A549 (cell line): ENCODE data around the gene ADAT2. TPM values are rescaled to one million over a fixed set of nuclear protein-coding genes. Genes with fewer than 3 reads are reported as not detected.
"Not testable (repeated sequence)": the region's sequence is repeated elsewhere in the genome, so short reads cannot be mapped to it uniquely, and the experiment has no call there.

Experiments used
- ATAC-seq, 2 experiments: fragments of 200-7000 bp in 1 of 2; fragments of >200 bp in 1 of 2; cut with Nextera tagmentation in 1 of 2; cut with Tn5 transposase in 1 of 2; 3 replicates each; pipeline versions ENCODE4 v1.8.0 to v1.9.1; 2018 to 2020; ENCODE audit warnings: mild to moderate bottlenecking in 1 of 2, moderate library complexity in 1 of 2
- CTCF ChIA-PET: fragments of 300-600 bp; sonication (Branson Sonifier 250); formaldehyde crosslinking; extraction: SDS; loops from one replicate; lab custom pipeline; 2021; ENCODE audit warnings: antibody characterized with exemption, inconsistent platforms; lab: Yijun Ruan, JAX
- POLR2A ChIA-PET: fragments of 350-600 bp; formaldehyde crosslinking; extraction: SDS; loops from one replicate; lab custom pipeline; 2021; ENCODE audit warnings: antibody characterized with exemption, inconsistent platforms; lab: Yijun Ruan, JAX
- DNase-seq, 2 experiments: peaks; one replicate each; pipeline versions ENCODE4 v3.0.0 to v3.0.0-alpha.2; 2011 to 2016; ENCODE audit warnings: low read depth in 1 of 2, low spot score in 1 of 2
- FAIRE-seq: peaks from 2 replicates; lab custom pipeline; 2011; peaks lifted over from hg19 to GRCh38; lab: Jason Lieb, UNC
- H3K27ac ChIP-seq, 2 experiments: fragments of >200 bp; sonication (Bioruptor Twin); formaldehyde crosslinking; 3 replicates each; pipeline ENCODE4 v1.5.1; 2016 to 2017
- H3K4me1 ChIP-seq: fragments of >200 bp; sonication (Bioruptor Twin); formaldehyde crosslinking; 3 replicates; pipeline ENCODE4 v1.6.1; 2016
- H3K4me2 ChIP-seq: fragments of >200 bp; sonication (Bioruptor Twin); formaldehyde crosslinking; 3 replicates; pipeline ENCODE4 v1.6.1; 2016
- H3K4me3 ChIP-seq: fragments of >200 bp; sonication (Bioruptor Twin); formaldehyde crosslinking; 3 replicates; pipeline ENCODE4 v1.5.1; 2016
- H3K9me3 ChIP-seq: fragments of >200 bp; sonication (Bioruptor Twin); formaldehyde crosslinking; 3 replicates; pipeline ENCODE4 v1.6.1; 2016
- ATOH8 ChIP-seq: fragments of 250-450 bp; sonication (Bioruptor Pico); IDR thresholded peaks from 2 replicates; pipeline ENCODE4 v1.5.0; 2020; ENCODE audit warnings: low read depth, mild to moderate bottlenecking, moderate library complexity
- BHLHE40 ChIP-seq: IDR thresholded peaks from 2 replicates; pipeline ENCODE4 v1.6.1; 2012; ENCODE audit warnings: low read depth, low read length, inconsistent platforms
- CBX8 ChIP-seq: fragments of 200-600 bp; sonication (generic); IDR thresholded peaks from 2 replicates; pipeline ENCODE4 v1.6.1; 2016
- E2F6 ChIP-seq: IDR thresholded peaks from 2 replicates; pipeline ENCODE4 v1.6.1; 2012; ENCODE audit warnings: low read depth, borderline replicate concordance
- EHF ChIP-seq: fragments of 250-450 bp; sonication (Bioruptor Pico); IDR thresholded peaks from 2 replicates; pipeline ENCODE4 v1.5.0; 2020; ENCODE audit warnings: mild to moderate bottlenecking
- ELK1 ChIP-seq: fragments of 150-350 bp; IDR thresholded peaks from 2 replicates; pipeline ENCODE4 v1.6.1; 2014; ENCODE audit warnings: low read depth, mild to moderate bottlenecking, low read length
- FOXS1 ChIP-seq: fragments of 250-450 bp; sonication (Bioruptor Pico); IDR thresholded peaks from 2 replicates; pipeline ENCODE4 v1.5.0; 2020; ENCODE audit warnings: mild to moderate bottlenecking, moderate library complexity
- HES2 ChIP-seq: fragments of >200 bp; sonication (Bioruptor Twin); formaldehyde crosslinking; IDR thresholded peaks from 2 replicates; pipeline ENCODE4 v1.6.1; 2016
- HOXA7 ChIP-seq: fragments of 250-450 bp; sonication (Bioruptor Pico); IDR thresholded peaks from 2 replicates; pipeline ENCODE4 v1.5.0; 2020; ENCODE audit warnings: mild to moderate bottlenecking, moderate library complexity
- HOXB13 ChIP-seq: fragments of 250-450 bp; sonication (Bioruptor Pico); IDR thresholded peaks from 2 replicates; pipeline ENCODE4 v1.5.0; 2020; ENCODE audit warnings: low read depth, mild to moderate bottlenecking, moderate library complexity
- JUN ChIP-seq, 2 experiments: fragments of >200 bp; sonication (Bioruptor Twin); formaldehyde crosslinking; IDR thresholded peaks; 2 replicates in 1 of 2; 3 replicates in 1 of 2; pipeline ENCODE4 v1.6.1; 2016 to 2017
- KDM1A ChIP-seq: fragments of 200-600 bp; sonication (generic); IDR thresholded peaks from 2 replicates; pipeline ENCODE4 v1.6.1; 2016; ENCODE audit warnings: low read depth, mild to moderate bottlenecking
- MAFK ChIP-seq: fragments of 450-650 bp; IDR thresholded peaks from 2 replicates; pipeline ENCODE4 v1.6.1; 2014; ENCODE audit not compliant: partially characterized antibody
- NPAS2 ChIP-seq: fragments of 250-450 bp; sonication (Bioruptor Pico); IDR thresholded peaks from 2 replicates; pipeline ENCODE4 v1.8.0; 2022; ENCODE audit warnings: mild to moderate bottlenecking, moderate library complexity, borderline replicate concordance
- PBX3 ChIP-seq: IDR thresholded peaks from 2 replicates; pipeline ENCODE4 v1.6.1; 2012
- REST ChIP-seq: fragments of 200-600 bp; sonication (generic); IDR thresholded peaks from 2 replicates; pipeline ENCODE4 v1.6.1; 2016; ENCODE audit warnings: antibody characterized with exemption, mild to moderate bottlenecking, moderate library complexity
- RFX5 ChIP-seq: fragments of 450-650 bp; IDR thresholded peaks from 2 replicates; pipeline ENCODE4 v1.7.1; 2014; ENCODE audit warnings: antibody characterized with exemption, mild to moderate bottlenecking, moderate library complexity
- SREBF2 ChIP-seq: fragments of 450-650 bp; IDR thresholded peaks from 2 replicates; pipeline ENCODE4 v1.6.1; 2014; ENCODE audit warnings: mild to moderate bottlenecking, moderate library complexity
- TFCP2L1 ChIP-seq: fragments of 250-450 bp; sonication (Bioruptor Pico); IDR thresholded peaks from 2 replicates; pipeline ENCODE4 v1.5.0; 2021; ENCODE audit warnings: mild to moderate bottlenecking
- ZNF302 ChIP-seq: fragments of 250-450 bp; sonication (Bioruptor Pico); IDR thresholded peaks from 2 replicates; pipeline ENCODE4 v1.9.0; 2021; ENCODE audit warnings: inconsistent platforms, mild to moderate bottlenecking, moderate library complexity
- WGBS: methylation state at CpG from one replicate; pipeline ENCODE4 v1.1.6; 2017; ENCODE audit errors: missing lambda C conversion rate; 5-methylcytosine and 5-hydroxymethylcytosine counted together
- polyA plus RNA-seq, 4 experiments: library from polyadenylated mRNA; depleted of rRNA in 3 of 4; stranded (reverse); fragments of >200 nt; fragmentation: RNase III in 1 of 4; extraction: RNeasy Plus Mini Kit Qiagen cat#74134 plus additional on column Dnase treatment in 1 of 4; gene quantifications; 2 replicates in 3 of 4; 3 replicates in 1 of 4; pipeline ENCODE4 v1.2.3, GENCODE V29; 2011 to 2017

Gene ADAT2
- polyA plus RNA-seq, 2 of the 4 experiments (the other 2 are of a cell fraction), result 7.1 to 8.0 TPM

GRCh38 chr6:143476545-143476944, 26.1 kb upstream of the ADAT2 start:
- FAIRE-seq (no peak), DNase-seq (no peak), ATAC-seq (no peak)
- ChIA-PET POLR2A (no interaction called here), CTCF (no interaction called here)
- H3K27ac ChIP-seq, result no peak overlapping the region
- no peaks in the 10 kb centered on the region for H3K4me1 ChIP-seq
- TF ChIP-seq BHLHE40, result no peak
- no peak for TF ChIP-seq REST
- TF ChIP-seq JUN (IDR thresholded peaks at IDR 0.05), result no peak
- TF ChIP-seq ZNF302 (CRISPR knock-in tag), result no peak
- no peak for TF ChIP-seq FOXS1 (CRISPR knock-in tag)
- no peak for TF ChIP-seq HOXA7 (CRISPR knock-in tag)
- TF ChIP-seq KDM1A, result no peak
- TF ChIP-seq TFCP2L1 (CRISPR knock-in tag), result no peak
- no peak for TF ChIP-seq SREBF2
- no peak for TF ChIP-seq PBX3
- no peak for TF ChIP-seq ELK1
- TF ChIP-seq EHF (CRISPR knock-in tag), result no peak
- no peak for TF ChIP-seq MAFK
- H3K4me2 ChIP-seq, result no peak overlapping the region
- H3K4me3 ChIP-seq, result no peak overlapping the region
- H3K9me3 ChIP-seq, result no peaks in the 10 kb centered on the region
- 100% methylated on average over 1 of the region's 1 CpG for WGBS

- ChIA-PET CTCF (no interaction called here), POLR2A (no interaction called here)
- H3K27ac ChIP-seq, result no peak overlapping the region
- ATAC-seq (no peak), FAIRE-seq (no peak), DNase-seq (no peak)
- H3K4me3 ChIP-seq, result no peak overlapping the region
- no peaks in the 10 kb centered on the region for H3K4me1 ChIP-seq
- TF ChIP-seq RFX5 (no peak), PBX3 (no peak), NPAS2 (CRISPR knock-in tag) (no peak), REST (no peak), CBX8 (no peak), ATOH8 (no peak), HOXB13 (CRISPR knock-in tag) (no peak), HES2 (no peak), E2F6 (no peak)
- WGBS, result 92% methylated on average over 1 of the region's 1 CpG
- no peak overlapping the region for H3K4me2 ChIP-seq
- H3K9me3 ChIP-seq, result no peaks in the 10 kb centered on the region
These were observed 21.3 kb upstream of the ADAT2 start for GRCh38 chr6:143471822-143472221.

GRCh38 chr6:143468823-143469222, 18.3 kb upstream of the ADAT2 start:
- H3K4me2 ChIP-seq, H3K27ac ChIP-seq, H3K4me1 ChIP-seq, H3K9me3 ChIP-seq, POLR2A ChIA-PET, H3K4me3 ChIP-seq, CTCF ChIA-PET, DNase-seq, ATAC-seq: not testable (repeated sequence)
- WGBS, result 18% methylated on average over 1 of the region's 2 CpGs
- peak; percentile 72 for FAIRE-seq
